ENCODE data around the gene MCIDAS.

Gene MCIDAS

GRCh38 chr5:55226934-55227663, at the start of gene MCIDAS:
TSS of gene MCIDAS (minus strand) at chr5:55227315. CDS start at chr5:55227138, 177 bp downstream.
- DNase-seq (ENCODE audit: low read depth in 2 of 2) = peak in 1 of 2 donors; percentile 61

DNA sequence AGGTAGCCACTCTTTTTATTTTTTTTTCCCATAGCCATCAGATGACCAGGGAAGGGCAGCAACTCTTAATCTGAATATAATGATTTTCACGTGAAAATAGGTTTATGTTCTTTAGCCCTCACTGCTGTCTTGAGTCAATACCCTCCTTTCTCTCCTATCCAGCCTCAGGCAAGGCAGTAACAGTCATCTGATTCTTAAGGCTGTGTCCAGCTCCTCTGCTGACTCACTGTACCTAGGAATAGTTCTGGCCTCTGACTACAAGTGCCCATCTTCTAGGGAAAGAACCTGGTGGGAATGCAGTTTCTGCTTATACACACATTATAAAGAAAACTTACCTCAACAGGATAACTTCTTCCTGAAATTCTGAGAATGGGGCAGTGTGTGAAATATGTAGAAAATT, 49.7 kb upstream of the MCIDAS start:
- DNase-seq (ENCODE audit: low read depth in 2 of 2) = no peak

GRCh38 chr5:55258339-55258738, 31.2 kb upstream of the MCIDAS start:
- no peak for DNase-seq (ENCODE audit: low read depth in 2 of 2)

GRCh38 chr5:55254802-55255201, 27.7 kb upstream of the MCIDAS start:
- DNase-seq (ENCODE audit: low read depth in 2 of 2) = no peak

DNA sequence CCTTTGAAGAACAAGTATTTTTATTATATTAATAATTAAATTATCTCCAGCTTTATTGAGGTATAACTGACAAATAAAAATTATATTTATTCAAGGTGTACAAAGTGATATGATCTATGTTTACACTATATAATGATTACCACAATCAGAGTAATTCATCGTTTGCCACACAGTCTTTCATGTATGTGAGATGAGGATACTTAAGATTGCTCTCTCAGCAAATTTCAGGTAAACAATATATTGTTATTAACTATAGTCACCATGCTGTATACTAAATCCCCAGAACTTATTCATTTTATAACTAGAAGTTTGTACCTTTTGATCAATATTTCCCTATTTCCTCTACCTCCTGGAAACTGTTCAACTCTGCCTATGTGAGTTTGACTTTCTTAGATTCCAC, 22.9 kb upstream of the MCIDAS start:
- no peak for DNase-seq (ENCODE audit: low read depth in 2 of 2)

DNA sequence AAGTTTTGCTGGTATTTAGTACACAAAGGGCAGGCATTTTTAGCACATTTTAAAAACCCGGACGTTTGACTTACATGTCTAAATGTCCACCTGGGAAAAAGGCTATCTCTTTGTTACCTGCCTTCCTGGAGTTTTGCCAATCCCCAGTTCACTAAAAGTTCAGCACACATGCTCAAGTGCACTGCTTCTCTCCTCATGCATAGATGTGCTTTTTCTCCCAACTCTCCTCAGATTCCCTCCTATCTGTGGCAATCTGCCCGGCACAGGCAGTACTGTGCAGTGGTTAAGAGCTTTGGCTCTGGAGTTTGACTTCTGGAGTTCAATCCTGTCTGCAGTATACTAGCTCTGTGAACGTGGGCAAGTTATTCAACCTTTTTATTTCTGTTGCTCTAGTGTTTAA, 14.6 kb upstream of the MCIDAS start:
- DNase-seq (ENCODE audit: low read depth in 2 of 2) = no peak

DNA sequence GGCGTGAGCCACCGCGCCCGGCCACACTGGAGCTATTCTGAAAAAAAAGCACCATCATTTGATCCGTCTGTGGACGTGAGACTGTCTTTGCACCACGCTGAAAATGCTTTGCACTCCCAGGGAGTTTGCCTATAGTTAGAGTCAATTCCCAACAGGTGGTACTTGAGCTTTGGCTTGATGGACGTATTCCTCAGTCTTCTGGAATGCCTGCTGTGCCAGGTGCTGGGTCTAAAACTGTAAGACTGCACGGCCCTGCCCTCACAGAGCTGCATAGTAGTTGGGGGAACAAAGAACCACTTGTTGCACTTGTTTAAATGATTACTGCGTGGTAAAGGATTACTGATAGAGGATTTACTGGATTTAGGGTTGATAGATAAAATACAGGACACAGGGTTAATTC, 9.7 kb upstream of the MCIDAS start:
- DNase-seq (ENCODE audit: low read depth in 2 of 2) = no peak

- no peak for DNase-seq (ENCODE audit: low read depth in 2 of 2)
Observed at GRCh38 chr5:55234121-55234700, 7.1 kb upstream of the MCIDAS start.

GRCh38 chr5:55232985-55233928, 6.1 kb upstream of the MCIDAS start, which contains the start of gene CCNO:
TSS of gene CCNO (minus strand) at chr5:55233608. CDS start at chr5:55233523, 85 bp downstream.
- DNase-seq (ENCODE audit: low read depth in 2 of 2) = peak in 1 of 2 donors; percentile 51

DNA sequence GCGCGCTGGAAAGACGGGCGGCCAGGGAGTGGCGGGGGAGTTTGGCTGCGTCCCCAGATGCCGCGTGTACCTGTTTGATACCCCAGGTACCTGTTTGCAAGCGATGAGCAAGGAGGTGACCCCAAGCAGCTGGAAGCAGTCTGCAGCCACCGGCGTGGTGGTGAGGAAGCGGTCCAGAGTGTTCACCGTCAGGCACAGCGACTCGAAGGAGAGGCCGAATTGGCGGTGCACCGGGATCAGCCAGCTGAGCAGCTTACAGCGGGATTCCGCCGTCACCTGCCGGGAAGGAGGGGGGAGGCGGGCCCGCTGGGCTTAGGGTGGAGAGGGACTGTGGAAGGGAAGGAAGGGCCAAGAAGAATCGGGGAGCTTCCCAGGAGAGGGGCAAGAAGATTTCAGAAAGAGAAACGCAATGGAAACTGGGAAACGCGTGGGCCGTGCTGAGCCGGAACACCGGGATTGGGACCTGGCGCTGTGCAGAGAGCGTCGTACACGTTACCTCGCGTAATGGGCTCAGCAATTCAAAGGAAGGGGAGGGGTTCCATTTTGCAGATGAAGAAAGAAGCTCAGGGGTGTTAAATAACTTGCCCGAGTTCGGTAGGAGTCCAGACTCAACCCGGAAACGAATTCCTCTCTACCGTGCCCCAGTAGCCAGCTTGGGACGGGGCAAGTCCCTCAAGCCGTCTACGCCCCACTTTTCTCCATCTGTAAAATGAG, 5.3 kb upstream of the MCIDAS start:
- no peak for DNase-seq (ENCODE audit: low read depth in 2 of 2)

DNA sequence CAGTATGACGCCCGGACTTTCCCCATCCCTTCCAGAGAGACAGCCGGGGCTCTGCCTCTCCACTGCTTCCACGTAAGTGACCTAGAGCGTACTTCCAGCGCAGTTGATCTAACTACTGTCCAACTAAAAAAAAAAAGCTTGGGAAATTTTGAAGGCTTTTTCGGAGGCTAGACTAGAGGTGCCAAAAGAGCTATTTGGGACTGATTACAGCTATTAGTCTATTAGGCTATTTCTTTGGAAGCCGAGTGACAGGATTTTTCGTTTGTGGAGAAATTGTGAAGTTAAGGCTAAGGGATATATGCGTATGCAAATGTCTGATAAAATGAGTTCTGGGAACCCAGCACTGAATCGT, 4.8 kb upstream of the MCIDAS start:
- no peak for DNase-seq (ENCODE audit: low read depth in 2 of 2)

DNA sequence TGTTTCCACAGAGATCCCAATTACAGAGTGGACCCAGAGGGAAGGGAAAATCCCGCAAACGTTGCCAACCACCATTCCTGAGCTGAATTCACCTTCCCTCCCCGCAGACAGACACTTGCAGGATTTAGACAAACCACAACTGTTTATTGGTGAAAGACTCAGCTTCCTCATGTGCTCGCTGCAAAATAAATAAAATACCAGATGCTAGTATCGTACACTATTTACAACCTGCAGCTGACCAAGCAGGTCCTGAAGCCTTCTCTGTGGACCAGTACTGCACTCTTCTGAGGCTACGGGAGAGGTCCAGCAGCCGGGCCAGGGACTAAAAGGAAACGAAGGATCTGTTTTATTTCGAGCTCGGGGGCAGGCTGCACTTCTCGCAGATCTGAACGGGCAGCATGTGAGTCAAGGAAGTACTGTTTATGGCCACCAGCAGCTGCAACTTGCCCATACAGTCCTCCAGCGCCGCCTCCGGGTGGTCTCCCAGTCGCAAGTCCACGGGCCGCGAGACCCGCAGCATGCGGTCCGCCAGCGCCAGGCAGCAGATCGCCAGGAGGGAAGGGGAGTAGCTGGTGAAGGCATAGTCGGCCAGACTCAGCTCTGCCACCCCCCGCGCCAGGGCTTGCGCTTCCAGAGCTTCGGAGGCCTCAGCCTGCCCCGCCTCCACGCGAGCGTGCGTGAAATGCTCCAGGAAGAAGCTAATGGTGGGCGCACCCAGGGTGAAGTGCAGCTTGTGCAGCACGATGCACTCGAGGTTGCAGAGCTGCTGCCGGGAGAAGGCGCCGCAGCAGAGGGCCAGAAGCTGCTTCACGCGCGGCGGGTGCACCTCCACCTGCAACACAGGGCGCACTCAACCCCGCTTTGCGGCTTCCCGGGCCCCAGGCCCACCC, 4.2 kb upstream of the MCIDAS start:
- DNase-seq (ENCODE audit: low read depth in 2 of 2) = no peak

- DNase-seq (ENCODE audit: low read depth in 2 of 2) = no peak
Observed at GRCh38 chr5:55230086-55230629, 3.0 kb upstream of the MCIDAS start.

- no peak for DNase-seq (ENCODE audit: low read depth in 2 of 2)
Observed at GRCh38 chr5:55227664-55228430, 732 bp upstream of the MCIDAS start.

DNA sequence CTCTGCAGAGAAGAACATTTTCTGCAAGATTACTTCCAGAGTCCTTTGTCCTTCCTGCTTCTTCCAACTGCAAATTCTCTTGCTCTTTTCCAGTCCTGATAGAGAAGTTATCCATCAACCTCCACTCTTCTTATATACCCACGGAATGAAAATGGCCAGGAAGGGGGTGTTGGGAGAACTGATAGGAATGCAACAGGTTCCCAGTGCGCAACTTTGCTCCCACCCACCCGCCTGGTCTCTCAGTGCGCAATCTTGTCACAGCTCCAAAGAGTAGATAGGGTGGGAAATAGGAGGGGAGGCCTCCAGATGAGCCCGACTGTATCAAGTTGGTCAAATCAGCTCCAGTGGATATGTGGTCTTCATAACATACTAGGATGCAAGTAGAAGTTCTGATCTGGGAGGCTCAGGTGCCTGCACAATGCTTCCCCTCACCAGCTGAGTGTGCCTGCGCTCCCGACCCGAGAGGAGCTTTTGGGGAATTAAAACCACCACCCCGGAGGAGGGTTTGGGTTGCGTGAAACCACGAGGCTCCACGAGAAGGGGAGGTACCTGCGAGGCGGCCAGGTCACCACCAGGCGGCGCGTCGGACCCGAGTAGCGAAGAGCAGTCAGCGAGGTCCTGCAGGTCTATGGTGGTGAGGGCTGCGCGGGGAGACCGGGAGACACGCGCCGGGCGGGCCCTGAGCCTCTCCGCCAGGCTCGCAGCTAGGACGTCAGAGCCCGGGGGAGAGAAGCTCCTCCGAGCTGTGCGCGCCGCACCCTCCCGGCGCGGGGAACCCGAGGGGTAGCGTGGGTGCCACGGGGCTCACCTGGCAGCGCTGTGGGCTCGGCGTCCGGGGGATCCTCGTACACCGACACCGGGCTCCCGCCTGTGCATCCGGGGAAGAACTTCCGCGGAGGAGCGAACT, 835 bp downstream of the MCIDAS start:
- DNase-seq (ENCODE audit: low read depth in 2 of 2) = peak in 1 of 2 donors; percentile 60

- DNase-seq (ENCODE audit: low read depth in 2 of 2) = no peak
Observed at GRCh38 chr5:55225346-55225745, 1.8 kb downstream of the MCIDAS start.

DNA sequence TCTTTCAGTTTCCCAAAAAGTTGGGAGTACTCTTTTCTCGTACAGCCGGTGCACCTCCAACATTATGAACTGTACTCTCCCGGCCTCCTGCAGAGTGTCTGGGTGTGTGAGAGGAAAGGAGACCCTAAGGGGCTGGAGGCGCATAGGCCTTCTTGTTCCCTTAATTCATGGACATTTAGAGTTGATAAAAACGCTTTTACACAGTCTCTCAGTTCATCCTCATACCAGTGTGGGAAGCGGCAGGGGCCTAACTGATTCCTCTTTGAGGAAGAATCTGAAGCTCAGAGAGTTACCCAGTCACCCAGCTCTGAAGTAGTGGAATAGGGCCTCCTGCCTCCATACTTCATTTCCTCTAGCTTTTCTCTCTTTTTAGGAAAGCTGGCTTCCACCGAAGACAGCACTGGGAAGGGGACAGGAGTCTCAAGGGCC, 3.3 kb downstream of the MCIDAS start:
- DNase-seq (ENCODE audit: low read depth in 2 of 2) = no peak

DNA sequence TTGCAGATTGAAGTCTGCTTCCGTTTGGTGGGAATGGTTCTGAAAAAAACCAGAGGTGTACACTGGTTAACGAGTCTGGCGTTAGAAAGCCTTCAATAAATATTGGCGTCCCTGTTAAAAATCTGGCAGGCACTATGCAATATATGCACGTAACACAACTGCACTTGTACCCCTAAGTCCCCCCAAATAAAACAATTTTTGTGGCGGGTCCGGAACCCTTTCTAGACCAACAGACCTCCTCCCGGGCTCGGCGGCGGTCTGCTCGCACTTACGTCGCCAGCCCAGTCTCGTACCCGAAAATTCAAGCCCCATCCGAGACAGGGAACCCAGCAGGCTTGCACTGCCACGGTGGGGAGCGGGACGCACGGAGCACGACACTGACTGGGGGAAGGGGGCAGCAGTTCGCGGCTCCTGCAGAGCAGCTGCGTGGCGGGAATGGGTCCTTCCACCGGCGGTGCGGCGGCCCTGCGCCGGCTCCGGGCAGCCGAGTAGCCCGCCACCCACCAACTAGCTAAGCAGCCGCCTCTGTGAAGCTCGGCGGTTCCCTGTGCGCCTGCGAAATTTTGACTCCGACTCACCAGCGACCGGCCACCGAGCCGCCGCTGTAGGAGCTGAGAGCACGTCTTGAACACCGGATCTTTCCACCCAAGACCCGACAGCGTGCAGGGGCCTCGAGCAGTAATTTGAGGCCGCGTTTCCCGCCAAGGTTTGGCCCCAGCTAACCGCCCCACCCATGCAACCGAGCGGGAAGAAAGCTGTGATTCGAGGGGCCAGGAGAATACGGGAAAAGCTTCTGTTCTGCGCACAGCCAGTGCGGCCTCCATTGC, 3.9 kb downstream of the MCIDAS start:
- no peak for DNase-seq (ENCODE audit: low read depth in 2 of 2)
